ENCODE data around the gene MEOX2. TPM values are rescaled to one million over a fixed set of nuclear protein-coding genes. Genes with fewer than 3 reads are reported as not detected.

The MEOX2 gene
- total RNA-seq, 6 donors from 2014 or later = 2.9 to 17.2 (median 8.6) TPM

- Histone ChIP-seq H3K9me3 (peaks cover 0 to 7% (median 2%) of the 10 kb centered on the region in 4 donors), H3K4me3 (no peak overlapping the region), H3K4me1 (no peaks in the 10 kb centered on the region)
Observed at GRCh38 chr7:15580604-15581351, 105.7 kb downstream of the MEOX2 start.

GRCh38 chr7:15577600-15577999, 108.9 kb downstream of the MEOX2 start:
- Histone ChIP-seq H3K36me3 (no peaks in the 10 kb centered on the region), H3K9me3 (no peaks in the 10 kb centered on the region), H3K4me1 (no peaks in the 10 kb centered on the region), H3K27ac (no peak overlapping the region), H3K4me3 (no peak overlapping the region), H3K27me3 (no peaks in the 10 kb centered on the region)
- 91 to 98% methylated on average over 2 of the region's 2 CpGs for WGBS, 2 donors
- no peak for DNase-seq
- ATAC-seq (ENCODE audit: low FRiP score in 2 of 2) = no peak
- TF ChIP-seq POLR2AphosphoS5 (IDR thresholded peaks at IDR 0.05) = no peak
- TF ChIP-seq POLR2A (IDR thresholded peaks at IDR 0.05) = no peak
- TF ChIP-seq CTCF (IDR thresholded peaks at IDR 0.05) = no peak
- no peak for TF ChIP-seq EP300 (IDR thresholded peaks at IDR 0.05)

More at GRCh38 chr7:15580604-15581351, 105.7 kb downstream of the MEOX2 start:
- Histone ChIP-seq H3K27me3 (no peaks in the 10 kb centered on the region), H3K36me3 (no peaks in the 10 kb centered on the region), H3K27ac (no peak overlapping the region)
- ATAC-seq (ENCODE audit: low FRiP score in 2 of 2) = no peak
- no peak for TF ChIP-seq POLR2A (IDR thresholded peaks at IDR 0.05)
- TF ChIP-seq POLR2AphosphoS5 (IDR thresholded peaks at IDR 0.05) = no peak
- TF ChIP-seq CTCF (IDR thresholded peaks at IDR 0.05) = no peak
- no peak for TF ChIP-seq EP300 (IDR thresholded peaks at IDR 0.05)
- 84 to 87% methylated on average over 3 of the region's 3 CpGs for WGBS, 2 donors
- DNase-seq = no peak

- TF ChIP-seq CTCF (IDR thresholded peaks at IDR 0.05) (no peak), POLR2AphosphoS5 (IDR thresholded peaks at IDR 0.05) (no peak), EP300 (IDR thresholded peaks at IDR 0.05) (no peak), POLR2A (IDR thresholded peaks at IDR 0.05) (no peak)
- no peaks in the 10 kb centered on the region for H3K4me1 ChIP-seq
- H3K4me3 ChIP-seq = no peak overlapping the region
- H3K9me3 ChIP-seq = no peaks in the 10 kb centered on the region
- WGBS, 2 donors = 52 to 57% methylated on average over 3 of the region's 3 CpGs
- ATAC-seq (ENCODE audit: low FRiP score in 2 of 2) = no peak
- H3K27ac ChIP-seq = no peak overlapping the region
- H3K36me3 ChIP-seq = no peaks in the 10 kb centered on the region
- DNase-seq = no peak
- no peaks in the 10 kb centered on the region for H3K27me3 ChIP-seq
Observed at GRCh38 chr7:15571301-15571878, 115.1 kb downstream of the MEOX2 start.

GRCh38 chr7:15567652-15568051, 118.8 kb downstream of the MEOX2 start:
- DNase-seq = no peak
- no peaks in the 10 kb centered on the region for H3K36me3 ChIP-seq
- H3K4me1 ChIP-seq = no peaks in the 10 kb centered on the region
- 47 to 48% methylated on average over 2 of the region's 2 CpGs for WGBS, 2 donors
- no peak overlapping the region for H3K27ac ChIP-seq
- no peak for TF ChIP-seq EP300 (IDR thresholded peaks at IDR 0.05)
- TF ChIP-seq POLR2A (IDR thresholded peaks at IDR 0.05) = no peak
- TF ChIP-seq CTCF (IDR thresholded peaks at IDR 0.05) = no peak
- no peak for TF ChIP-seq POLR2AphosphoS5 (IDR thresholded peaks at IDR 0.05)
- ATAC-seq (ENCODE audit: low FRiP score in 2 of 2) = no peak
- no peak overlapping the region for H3K4me3 ChIP-seq
- H3K27me3 ChIP-seq = no peaks in the 10 kb centered on the region
- H3K9me3 ChIP-seq = no peaks in the 10 kb centered on the region
